ENCODE results near the gene MIER2.

DNA sequence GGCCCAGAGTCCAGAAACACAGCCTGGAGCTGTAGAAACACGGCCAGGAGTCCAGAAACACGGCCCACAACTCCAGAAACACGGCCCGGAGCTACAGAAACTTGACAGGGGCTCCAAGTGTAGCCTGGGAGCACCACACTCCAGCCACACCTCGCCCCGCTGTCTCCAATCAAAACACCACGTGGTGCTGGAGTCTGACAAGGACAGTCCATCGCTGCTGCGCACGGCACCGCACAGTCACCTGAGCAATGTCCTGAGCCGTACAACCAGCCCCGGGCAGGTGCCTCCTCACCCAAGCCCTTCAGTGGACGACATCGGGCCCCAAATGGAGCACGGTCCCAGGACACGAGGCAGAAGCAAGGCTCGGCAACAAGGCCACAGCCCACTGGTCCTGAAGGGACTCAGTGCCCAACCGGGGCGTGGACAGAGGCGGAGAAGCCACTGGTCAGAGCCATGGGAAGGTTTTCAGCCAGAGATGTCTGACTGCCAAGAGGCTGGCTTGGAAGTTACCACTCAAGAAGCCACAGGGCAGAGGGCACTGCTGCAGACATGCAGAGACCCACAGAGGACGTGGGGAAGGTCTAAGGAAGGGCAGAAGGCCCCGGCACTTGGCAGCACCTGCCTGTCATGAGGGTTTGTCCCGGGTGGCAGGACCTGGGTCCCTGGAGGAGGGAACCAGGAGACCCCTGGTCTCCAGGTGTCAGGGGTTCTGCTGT lies 33.7 kb downstream of the MIER2 start:
- TF ChIP-seq, protein P1, sequence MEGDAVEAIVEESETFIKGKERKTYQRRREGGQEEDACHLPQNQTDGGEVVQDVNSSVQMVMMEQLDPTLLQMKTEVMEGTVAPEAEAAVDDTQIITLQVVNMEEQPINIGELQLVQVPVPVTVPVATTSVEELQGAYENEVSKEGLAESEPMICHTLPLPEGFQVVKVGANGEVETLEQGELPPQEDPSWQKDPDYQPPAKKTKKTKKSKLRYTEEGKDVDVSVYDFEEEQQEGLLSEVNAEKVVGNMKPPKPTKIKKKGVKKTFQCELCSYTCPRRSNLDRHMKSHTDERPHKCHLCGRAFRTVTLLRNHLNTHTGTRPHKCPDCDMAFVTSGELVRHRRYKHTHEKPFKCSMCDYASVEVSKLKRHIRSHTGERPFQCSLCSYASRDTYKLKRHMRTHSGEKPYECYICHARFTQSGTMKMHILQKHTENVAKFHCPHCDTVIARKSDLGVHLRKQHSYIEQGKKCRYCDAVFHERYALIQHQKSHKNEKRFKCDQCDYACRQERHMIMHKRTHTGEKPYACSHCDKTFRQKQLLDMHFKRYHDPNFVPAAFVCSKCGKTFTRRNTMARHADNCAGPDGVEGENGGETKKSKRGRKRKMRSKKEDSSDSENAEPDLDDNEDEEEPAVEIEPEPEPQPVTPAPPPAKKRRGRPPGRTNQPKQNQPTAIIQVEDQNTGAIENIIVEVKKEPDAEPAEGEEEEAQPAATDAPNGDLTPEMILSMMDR (IDR thresholded peaks at IDR 0.05): no peak
- no peak for TF ChIP-seq POLR2A (IDR thresholded peaks at IDR 0.05)

All from body of pancreas (tissue), 4 donors.